Inflammatory macrophage treated with lipopolysaccharide for 4 hours (primary cell): ENCODE data around the gene SFT2D1.
"Not testable (repeated sequence)": the region's sequence is repeated elsewhere in the genome, so short reads cannot be mapped to it uniquely, and the experiment has no call there.

Experiments used
- DNase-seq: peaks from one replicate; pipeline ENCODE4 v3.0.0-alpha.2; 2020

Gene SFT2D1

GRCh38 chr6:166342349-166343149 lies at the start of gene SFT2D1:
Gene SFT2D1 (minus strand): TSS chr6:166342545. CDS start chr6:166342481, 64 bp downstream.
- DNase-seq, result peak; percentile 94

GRCh38 chr6:166389119-166389518 lies 46.8 kb upstream of the SFT2D1 start:
- DNase-seq, result peak; percentile 28

- peak; percentile 10 for DNase-seq
Measured at GRCh38 chr6:166388290-166389004, 46.1 kb upstream of the SFT2D1 start.

GRCh38 chr6:166387642-166388289 lies 45.4 kb upstream of the SFT2D1 start:
- DNase-seq, result no peak

- not testable (repeated sequence) for DNase-seq
Measured at GRCh38 chr6:166387098-166387497, 44.8 kb upstream of the SFT2D1 start.

GRCh38 chr6:166386111-166386510 lies 43.8 kb upstream of the SFT2D1 start:
- DNase-seq, result no peak

- peak; percentile 55 for DNase-seq
Measured at GRCh38 chr6:166383802-166384363, 41.5 kb upstream of the SFT2D1 start.

- peak; percentile 98 for DNase-seq
Measured at GRCh38 chr6:166382933-166383801, 40.8 kb upstream of the SFT2D1 start, which contains the start of gene MPC1. Gene MPC1 (minus strand): TSS chr6:166382940. CDS start chr6:166382876, 64 bp downstream.

GRCh38 chr6:166382500-166382932 lies 40.2 kb upstream of the SFT2D1 start:
- DNase-seq, result no peak

- DNase-seq, result peak; percentile 86
Measured at GRCh38 chr6:166381733-166382499, 39.6 kb upstream of the SFT2D1 start.

- DNase-seq, result no peak
Measured at GRCh38 chr6:166381381-166381732, 39.0 kb upstream of the SFT2D1 start.

GRCh38 chr6:166379800-166380199 lies 37.5 kb upstream of the SFT2D1 start:
- no peak for DNase-seq

- DNase-seq, result no peak
Measured at GRCh38 chr6:166379103-166379586, 36.8 kb upstream of the SFT2D1 start.

- no peak for DNase-seq
Measured at GRCh38 chr6:166377721-166378120, 35.4 kb upstream of the SFT2D1 start.

- DNase-seq, result no peak
Measured at GRCh38 chr6:166375013-166375412, 32.7 kb upstream of the SFT2D1 start.

GRCh38 chr6:166370489-166370888 lies 28.1 kb upstream of the SFT2D1 start:
- no peak for DNase-seq

- DNase-seq, result no peak
Measured at GRCh38 chr6:166369782-166370181, 27.4 kb upstream of the SFT2D1 start.

GRCh38 chr6:166366921-166367320 lies 24.6 kb upstream of the SFT2D1 start:
- no peak for DNase-seq

GRCh38 chr6:166365806-166366205 lies 23.5 kb upstream of the SFT2D1 start:
- no peak for DNase-seq

- peak; percentile 19 for DNase-seq
Measured at GRCh38 chr6:166365221-166365620, 22.9 kb upstream of the SFT2D1 start.

GRCh38 chr6:166364456-166364855 lies 22.1 kb upstream of the SFT2D1 start:
- DNase-seq, result no peak
